Kidney (tissue), 14 donors: ENCODE data around the gene DIPK1B. TPM values are rescaled to one million over a fixed set of nuclear protein-coding genes. Genes with fewer than 3 reads are reported as not detected.

Experiments used
- DNase-seq, 5 donors: peaks; one replicate each; pipeline ENCODE4 v3.0.0-alpha.2; 2013 to 2020
- FAIRE-seq: peaks from 2 replicates; lab custom pipeline; 2012; peaks lifted over from hg19 to GRCh38; lab: Jason Lieb, UNC
- H3K27ac ChIP-seq, 2 donors: one replicate each; pipeline ENCODE4 v1.7.0; 2013; ENCODE audit warnings: low read depth in 2 of 2, low read length in 2 of 2, inconsistent platforms in 1 of 2
- H3K27me3 ChIP-seq: one replicate; pipeline ENCODE4 v1.7.1; 2013; ENCODE audit warnings: low read length, inconsistent platforms; ENCODE audit not compliant: control insufficient read depth, insufficient read depth
- H3K36me3 ChIP-seq, 3 donors: one replicate each; pipeline versions ENCODE4 v1.7.0 to v1.7.1; 2013; ENCODE audit warnings: low read length in 3 of 3, control low read depth in 1 of 3, inconsistent platforms in 1 of 3; ENCODE audit not compliant: insufficient read depth in 3 of 3, control insufficient read depth in 2 of 3
- H3K4me1 ChIP-seq, 3 donors: one replicate each; pipeline versions ENCODE4 v1.7.0 to v1.7.1; 2013; ENCODE audit warnings: low read length in 3 of 3, inconsistent platforms in 1 of 3, low read depth in 1 of 3; ENCODE audit not compliant: control insufficient read depth in 2 of 3, insufficient read depth in 2 of 3
- H3K4me3 ChIP-seq, 3 donors: one replicate each; pipeline versions ENCODE4 v1.7.0 to v1.8.1; 2013; ENCODE audit warnings: low read length in 3 of 3, control low read depth in 1 of 3, inconsistent platforms in 1 of 3
- H3K9ac ChIP-seq, 3 donors: one replicate each; pipeline versions ENCODE4 v1.7.0 to v1.7.1; 2013; ENCODE audit warnings: low read length in 3 of 3, control low read depth in 1 of 3, inconsistent platforms in 1 of 3
- H3K9me3 ChIP-seq, 3 donors: one replicate each; pipeline versions ENCODE4 v1.7.0 to v1.7.1; 2013; ENCODE audit warnings: low read length in 3 of 3, control low read depth in 1 of 3, inconsistent platforms in 1 of 3; ENCODE audit not compliant: control insufficient read depth in 2 of 3, insufficient read depth in 1 of 3
- CTCF ChIP-seq: IDR thresholded peaks from 3 replicates; pipeline ENCODE4 v1.5.1; 2012; ENCODE audit warnings: mild to moderate bottlenecking, moderate library complexity, borderline replicate concordance; ENCODE audit not compliant: insufficient read depth; ENCODE audit errors: extremely low read depth
- intact Hi-C: fragments of 100-400 bp; cut with DNase I; formaldehyde crosslinking; loops from one replicate; pipeline ENCODE4 v1.11.1; 2022
- polyA plus RNA-seq: library from polyadenylated mRNA; stranded (reverse); fragments of 350-450 nt; fragmentation: Illumina TruSeq; extraction: RNeasy Lipid Tissue Mini Kit (QIAGEN cat#74804); gene quantifications from one replicate; pipeline ENCODE4 v1.2.3, GENCODE V29; 2014; ENCODE audit warnings: low read depth, low replicate concordance; ENCODE audit not compliant: insufficient read depth
- total RNA-seq: library from RNA; stranded (reverse); fragmentation: NEBNext Ultra II Directional; extraction: Animal tissue kit (Norgen Biotek cat#: 25700); gene quantifications from one replicate; pipeline ENCODE4 v1.2.1, GENCODE V29; 2021
- donor health status: control.
- donor health status: control.
- donor health status: control.
- donor health status: control.
- donor health status: control.
- donor health status: DM: yes; HTN: yes; CAD: no.
- donor health status: Normal renal cell carcinoma (clear cell type).

The DIPK1B gene
- total and polyA plus RNA-seq, 2 donors from 2014 or later, result 7.5 to 22.6 TPM

DNA sequence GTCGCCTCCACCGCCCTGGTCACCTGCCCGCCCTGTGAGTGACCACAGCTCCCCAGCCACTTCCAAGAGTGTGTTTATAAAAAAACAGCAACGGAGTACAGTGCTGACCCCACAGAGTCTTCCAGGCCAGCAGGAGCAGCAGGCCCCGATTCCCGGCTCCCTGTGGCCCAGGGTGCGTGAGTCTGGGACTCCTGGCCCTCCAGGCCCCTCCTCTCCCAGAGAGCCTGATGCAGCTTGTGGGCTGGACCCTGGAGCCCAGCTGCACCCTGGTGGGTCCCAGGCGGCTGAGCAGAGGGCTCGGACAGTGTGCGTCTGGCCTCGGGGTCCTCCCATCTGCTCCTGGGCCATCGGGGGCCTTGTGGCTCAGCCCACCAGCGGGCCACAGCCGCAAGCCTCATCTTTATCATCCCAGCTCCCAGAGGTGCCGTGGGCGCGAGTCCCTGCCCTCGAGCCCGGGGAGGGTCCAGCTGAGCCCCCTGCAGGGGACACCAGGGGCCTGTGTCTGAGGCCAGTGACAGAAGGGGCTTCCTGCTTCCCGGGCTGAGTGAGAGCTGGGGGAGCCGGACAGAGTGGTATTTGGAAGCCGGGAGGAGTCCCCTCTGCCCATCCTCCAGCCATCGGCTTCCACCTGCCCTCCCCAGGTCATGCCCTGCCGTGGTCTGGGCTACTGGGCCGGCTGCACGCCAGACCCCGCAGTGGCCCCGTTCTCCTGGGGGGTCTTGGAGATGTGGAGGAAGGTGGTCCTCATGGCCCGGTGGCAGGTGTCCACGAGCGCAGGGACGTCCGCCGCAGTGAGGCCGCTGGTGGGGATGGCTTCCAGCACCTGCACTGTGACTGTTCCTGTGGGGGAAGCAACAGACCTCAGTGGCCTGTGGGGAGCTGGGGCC is 39.0 kb upstream of the DIPK1B start:
- intact Hi-C loops, result no loop called here
- no peaks in the 10 kb centered on the region for H3K9me3 ChIP-seq
- no peak overlapping the region for H3K9ac ChIP-seq
- H3K27ac ChIP-seq, result no peak overlapping the region
- H3K4me3 ChIP-seq, result no peak overlapping the region
- TF ChIP-seq CTCF, result no peak
- no peak for FAIRE-seq
- no peak for DNase-seq
- no peaks in the 10 kb centered on the region for H3K27me3 ChIP-seq
- peaks cover 0 to 3% (median 0%) of the 10 kb centered on the region in 3 donors for H3K36me3 ChIP-seq
- peaks cover 0 to 14% (median 0%) of the 10 kb centered on the region in 3 donors for H3K4me1 ChIP-seq

GRCh38 chr9:136673975-136674785 is 38.2 kb upstream of the DIPK1B start:
- Histone ChIP-seq H3K9ac (no peak overlapping the region), H3K9me3 (no peaks in the 10 kb centered on the region), H3K27ac (no peak overlapping the region), H3K4me3 (no peak overlapping the region), H3K27me3 (no peaks in the 10 kb centered on the region), H3K36me3 (peaks cover 0 to 3% (median 0%) of the 10 kb centered on the region in 3 donors), H3K4me1 (peaks cover 0 to 19% (median 0%) of the 10 kb centered on the region in 3 donors)
- TF ChIP-seq CTCF, result no peak
- intact Hi-C loops, result no loop called here
- FAIRE-seq (no peak), DNase-seq (no peak)

- Histone ChIP-seq H3K9me3 (no peaks in the 10 kb centered on the region), H3K9ac (no peak overlapping the region), H3K4me1 (peaks cover 0 to 23% (median 0%) of the 10 kb centered on the region in 3 donors), H3K27me3 (no peaks in the 10 kb centered on the region), H3K27ac (peak overlapping the region in 1 of 2 donors; percentile 15), H3K36me3 (peaks cover 0 to 3% (median 0%) of the 10 kb centered on the region in 3 donors), H3K4me3 (no peak overlapping the region)
- TF ChIP-seq CTCF, result no peak
- no peak for FAIRE-seq
- DNase-seq, result peak; percentile 72 to 95 (median 84)
- intact Hi-C loops, result no loop called here
Measured at GRCh38 chr9:136674786-136675349, 37.5 kb upstream of the DIPK1B start.
